ENCODE measurements around the gene NCOA5. TPM values are rescaled to one million over a fixed set of nuclear protein-coding genes. Genes with fewer than 3 reads are reported as not detected.

Gene NCOA5
- polyA plus RNA-seq, 1 experiment = 27.0 TPM

DNA sequence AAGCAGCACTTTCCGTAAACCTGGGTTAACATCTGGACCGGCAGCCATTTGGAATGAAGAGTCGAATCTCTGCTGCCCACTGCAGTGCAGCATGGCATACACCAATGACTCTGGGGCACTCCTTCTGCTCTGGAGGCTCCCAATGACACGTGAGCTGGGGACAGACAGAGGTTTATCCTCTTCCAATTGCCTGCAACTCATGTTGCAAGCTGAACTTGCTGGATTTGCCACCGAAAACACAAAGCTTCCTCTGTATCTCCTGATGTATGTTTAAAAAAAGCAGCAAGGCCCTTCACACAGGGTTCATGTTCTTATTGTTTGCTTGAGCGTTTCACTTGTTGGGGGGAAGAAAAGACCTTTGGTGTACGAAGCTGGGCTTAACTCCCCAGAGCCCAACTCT lies 10.8 kb downstream of the NCOA5 start:
- CTCF ChIA-PET = interaction anchor here (0.7 to 1.5 kb wide), 2 partner anchors 9 to 68 kb away, joined by 3 read pairs; no protein-coding TSS in a partner anchor
- Histone ChIP-seq H3K9me3 (ENCODE audit: control insufficient read depth, insufficient read depth, low read length) (no peaks in the 10 kb centered on the region), H3K27me3 (ENCODE audit: control insufficient read depth, insufficient read depth, low read length) (no peaks in the 10 kb centered on the region), H3K4me3 (ENCODE audit: low read depth, low read length) (no peak overlapping the region), H3K27ac (ENCODE audit: low read depth, low read length) (no peak overlapping the region)
- TF ChIP-seq, protein P1, sequence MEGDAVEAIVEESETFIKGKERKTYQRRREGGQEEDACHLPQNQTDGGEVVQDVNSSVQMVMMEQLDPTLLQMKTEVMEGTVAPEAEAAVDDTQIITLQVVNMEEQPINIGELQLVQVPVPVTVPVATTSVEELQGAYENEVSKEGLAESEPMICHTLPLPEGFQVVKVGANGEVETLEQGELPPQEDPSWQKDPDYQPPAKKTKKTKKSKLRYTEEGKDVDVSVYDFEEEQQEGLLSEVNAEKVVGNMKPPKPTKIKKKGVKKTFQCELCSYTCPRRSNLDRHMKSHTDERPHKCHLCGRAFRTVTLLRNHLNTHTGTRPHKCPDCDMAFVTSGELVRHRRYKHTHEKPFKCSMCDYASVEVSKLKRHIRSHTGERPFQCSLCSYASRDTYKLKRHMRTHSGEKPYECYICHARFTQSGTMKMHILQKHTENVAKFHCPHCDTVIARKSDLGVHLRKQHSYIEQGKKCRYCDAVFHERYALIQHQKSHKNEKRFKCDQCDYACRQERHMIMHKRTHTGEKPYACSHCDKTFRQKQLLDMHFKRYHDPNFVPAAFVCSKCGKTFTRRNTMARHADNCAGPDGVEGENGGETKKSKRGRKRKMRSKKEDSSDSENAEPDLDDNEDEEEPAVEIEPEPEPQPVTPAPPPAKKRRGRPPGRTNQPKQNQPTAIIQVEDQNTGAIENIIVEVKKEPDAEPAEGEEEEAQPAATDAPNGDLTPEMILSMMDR (IDR thresholded peaks at IDR 0.05; ENCODE audit: low read depth, low read length) = no peak
- POLR2A ChIA-PET = no interaction called here
- no peak for DNase-seq (ENCODE audit: low read depth, low spot score)

DNA sequence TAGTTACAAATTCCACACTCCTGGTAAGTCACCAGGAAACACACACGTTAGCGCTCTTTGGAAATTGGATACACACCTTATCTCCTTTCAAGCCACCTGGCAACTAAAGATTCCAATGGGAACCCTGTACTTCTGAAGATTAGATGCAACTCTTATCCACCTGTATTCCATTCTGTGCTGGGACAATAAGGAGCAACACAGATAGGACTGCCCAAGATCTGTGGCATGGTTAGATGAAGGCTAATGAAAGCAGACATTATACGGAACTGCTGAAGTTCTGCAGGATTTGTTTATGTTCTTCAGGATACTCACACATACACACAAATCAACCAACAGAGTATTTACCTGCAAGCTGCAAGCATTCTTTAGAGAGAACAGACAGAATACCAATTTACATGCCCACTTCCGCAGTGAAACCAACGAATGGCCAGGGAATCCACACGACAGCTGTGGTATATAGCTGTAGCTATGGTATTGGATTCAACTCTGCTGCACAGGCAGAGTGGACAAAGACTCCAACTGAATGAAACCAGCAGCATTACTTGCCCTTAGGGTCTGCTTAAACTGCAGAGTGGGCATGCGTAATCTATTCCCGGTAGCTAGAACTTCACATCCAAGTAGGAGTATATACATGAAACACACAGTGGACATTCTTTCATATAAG lies 12.0 kb downstream of the NCOA5 start:
- TF ChIP-seq, protein P1 (IDR thresholded peaks at IDR 0.05; ENCODE audit: low read depth, low read length) = no peak
- Histone ChIP-seq H3K4me3 (ENCODE audit: low read depth, low read length) (no peak overlapping the region), H3K27me3 (ENCODE audit: control insufficient read depth, insufficient read depth, low read length) (no peaks in the 10 kb centered on the region), H3K27ac (ENCODE audit: low read depth, low read length) (no peak overlapping the region), H3K9me3 (ENCODE audit: control insufficient read depth, insufficient read depth, low read length) (no peaks in the 10 kb centered on the region)
- CTCF ChIA-PET = interaction anchor here (1.5 kb wide), 1 partner anchor 10 kb away, joined by 3 read pairs; no protein-coding TSS in a partner anchor
- no peak for DNase-seq (ENCODE audit: low read depth, low spot score)
- POLR2A ChIA-PET = no interaction called here

DNA sequence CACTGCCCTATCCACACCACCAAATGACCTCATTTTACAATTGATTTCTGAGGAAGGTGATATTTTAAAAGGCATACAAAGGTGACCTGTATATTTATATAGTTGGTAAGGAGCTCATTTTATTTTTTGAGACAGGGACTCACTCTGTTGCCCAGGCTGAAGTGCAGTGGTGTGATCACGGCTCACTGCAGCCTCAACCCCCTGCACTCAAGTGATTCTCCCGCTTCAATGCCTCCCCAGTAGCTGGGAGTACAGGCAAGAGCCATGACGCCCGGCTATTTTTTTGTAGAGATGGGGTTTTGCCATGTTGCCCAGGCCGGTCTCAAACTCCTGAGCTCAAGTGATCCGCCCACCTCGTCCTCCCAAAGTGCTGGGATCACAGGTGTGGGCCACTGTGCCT lies 13.0 kb downstream of the NCOA5 start:
- no peak overlapping the region for H3K27ac ChIP-seq (ENCODE audit: low read depth, low read length)
- ChIA-PET POLR2A (no interaction called here), CTCF (no interaction called here)
- H3K4me3 ChIP-seq (ENCODE audit: low read depth, low read length) = no peak overlapping the region
- TF ChIP-seq, protein P1 (IDR thresholded peaks at IDR 0.05; ENCODE audit: low read depth, low read length) = no peak
- no peaks in the 10 kb centered on the region for H3K27me3 ChIP-seq (ENCODE audit: control insufficient read depth, insufficient read depth, low read length)
- no peaks in the 10 kb centered on the region for H3K9me3 ChIP-seq (ENCODE audit: control insufficient read depth, insufficient read depth, low read length)
- DNase-seq (ENCODE audit: low read depth, low spot score) = no peak

DNA sequence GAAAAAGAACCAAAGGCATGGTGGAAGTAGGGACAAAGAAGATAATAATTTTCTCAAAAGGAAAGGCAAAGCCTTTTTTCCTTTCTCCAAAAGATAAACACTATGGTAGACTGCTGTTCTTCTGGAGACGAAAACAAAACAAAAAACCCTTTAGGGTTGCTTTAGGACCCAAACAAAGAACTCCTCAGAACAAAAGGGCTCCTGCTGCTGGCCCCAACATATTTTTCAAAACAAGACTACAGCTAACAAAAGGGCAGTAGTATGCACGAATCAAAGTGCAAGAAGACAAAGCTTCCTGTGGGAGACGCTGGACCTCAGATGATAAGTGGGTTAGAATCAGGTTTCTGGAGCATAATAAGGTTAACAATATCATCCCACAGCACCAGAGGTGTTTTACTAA lies 15.8 kb downstream of the NCOA5 start:
- Histone ChIP-seq H3K4me3 (ENCODE audit: low read depth, low read length) (no peak overlapping the region), H3K27me3 (ENCODE audit: control insufficient read depth, insufficient read depth, low read length) (no peaks in the 10 kb centered on the region), H3K27ac (ENCODE audit: low read depth, low read length) (no peak overlapping the region), H3K9me3 (ENCODE audit: control insufficient read depth, insufficient read depth, low read length) (no peaks in the 10 kb centered on the region)
- CTCF ChIA-PET = interaction anchor here (0.6 kb wide), 1 partner anchor 86 kb away, joined by 3 read pairs; no protein-coding TSS in a partner anchor
- POLR2A ChIA-PET = no interaction called here
- no peak for DNase-seq (ENCODE audit: low read depth, low spot score)
- TF ChIP-seq, protein P1 (IDR thresholded peaks at IDR 0.05; ENCODE audit: low read depth, low read length) = no peak

DNA sequence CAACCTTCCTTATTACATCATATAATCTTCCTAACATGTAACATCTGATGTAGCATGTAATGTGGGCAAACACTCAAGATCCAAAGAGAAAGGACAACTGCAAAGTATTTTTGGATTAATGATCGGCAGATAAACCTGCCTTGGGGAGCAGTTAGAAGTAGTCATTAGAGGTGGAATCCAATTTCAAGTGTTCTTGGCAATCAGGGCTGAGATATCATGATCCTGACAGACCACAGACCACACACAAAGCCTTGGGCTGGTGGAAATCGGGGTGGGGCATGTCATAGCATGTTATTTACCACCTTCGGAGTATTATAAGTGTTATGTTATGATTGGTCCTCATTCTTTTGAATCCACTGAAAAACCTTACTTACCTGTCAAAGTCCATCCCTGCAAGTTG lies 16.3 kb downstream of the NCOA5 start:
- CTCF ChIA-PET = no interaction called here

More for the DNA sequence above, 16.3 kb downstream of the NCOA5 start:
- DNase-seq (ENCODE audit: low read depth, low spot score) = no peak
- TF ChIP-seq, protein P1 (IDR thresholded peaks at IDR 0.05; ENCODE audit: low read depth, low read length) = no peak
- no peaks in the 10 kb centered on the region for H3K27me3 ChIP-seq (ENCODE audit: control insufficient read depth, insufficient read depth, low read length)
- no peak overlapping the region for H3K27ac ChIP-seq (ENCODE audit: low read depth, low read length)
- POLR2A ChIA-PET = no interaction called here
- no peaks in the 10 kb centered on the region for H3K9me3 ChIP-seq (ENCODE audit: control insufficient read depth, insufficient read depth, low read length)
- no peak overlapping the region for H3K4me3 ChIP-seq (ENCODE audit: low read depth, low read length)
